HepG2 (cell line): Measurements from ENCODE around the gene TMEM185B. TPM values are rescaled to one million over a fixed set of nuclear protein-coding genes. Genes with fewer than 3 reads are reported as not detected.

Source experiments
- EED ChIP-seq: sonication (generic); formaldehyde crosslinking; IDR thresholded peaks from 2 replicates; pipeline ENCODE4 v1.5.0; 2020; ENCODE audit warnings: mild to moderate bottlenecking, missing genetic modification reagents
- KDM2A ChIP-seq: sonication (generic); formaldehyde crosslinking; IDR thresholded peaks from 2 replicates; pipeline ENCODE4 v1.4.0; 2020; ENCODE audit warnings: low read depth, missing genetic modification reagents, borderline replicate concordance
- MEIS2 ChIP-seq: sonication (generic); formaldehyde crosslinking; IDR thresholded peaks from 2 replicates; pipeline ENCODE4 v1.9.0; 2021; ENCODE audit warnings: mild to moderate bottlenecking, missing genetic modification reagents
- NFE2 ChIP-seq: sonication (generic); formaldehyde crosslinking; IDR thresholded peaks from 2 replicates; pipeline ENCODE4 v1.4.0; 2020; ENCODE audit warnings: missing genetic modification reagents
- RARA ChIP-seq: IDR thresholded peaks from 2 replicates; pipeline ENCODE4 v1.6.1; 2016; ENCODE audit warnings: missing genetic modification reagents, missing compliant biosample characterization
- ZFP36 ChIP-seq: fragments of 150-350 bp; IDR thresholded peaks from 2 replicates; pipeline ENCODE4 v1.6.1; 2018; ENCODE audit warnings: borderline replicate concordance, low read length, low read depth; ENCODE audit not compliant: partially characterized antibody
- ZNF207 ChIP-seq: fragments of 450-650 bp; IDR thresholded peaks from 2 replicates; pipeline ENCODE4 v1.6.1; 2016; ENCODE audit warnings: antibody characterized with exemption, borderline replicate concordance
- ZNF232 ChIP-seq: sonication (generic); formaldehyde crosslinking; IDR thresholded peaks from 2 replicates; pipeline ENCODE4 v1.4.0; 2020; ENCODE audit warnings: missing genetic modification reagents, borderline replicate concordance
- ZNF317 ChIP-seq: sonication (generic); formaldehyde crosslinking; IDR thresholded peaks from 2 replicates; pipeline ENCODE4 v1.5.0; 2020; ENCODE audit warnings: mild to moderate bottlenecking, missing genetic modification reagents
- ZNF331 ChIP-seq: sonication (generic); formaldehyde crosslinking; IDR thresholded peaks from 2 replicates; pipeline ENCODE4 v1.4.0; 2020; ENCODE audit warnings: missing genetic modification reagents
- polyA plus RNA-seq, 8 experiments: library from polyadenylated mRNA; depleted of rRNA in 3 of 8; stranded (reverse) in 7 of 8; unstranded in 1 of 8; fragments of >200 nt; fragmentation: Illumina TruSeq in 4 of 8; extraction: Trizol in 4 of 8; gene quantifications; 2 replicates each; pipeline versions ENCODE4 v1.2.1 to v1.2.3, GENCODE V29; 2011 to 2016; ENCODE audit warnings: low read depth in 4 of 8, missing spikeins in 1 of 8, mixed read lengths in 1 of 8; ENCODE audit not compliant: insufficient read depth in 1 of 8
- total RNA-seq, 5 experiments: library from RNA; depleted of rRNA; stranded (reverse); fragments of >200 nt; fragmentation: Illumina TruSeq; extraction: Trizol; gene quantifications; 2 replicates each; pipeline ENCODE4 v1.2.3, GENCODE V29; 2016; ENCODE audit warnings: low read depth in 1 of 5
- TF ChIP-seq, protein P1 (sequence below): sonication (generic); formaldehyde crosslinking; IDR thresholded peaks from 2 replicates; pipeline ENCODE4 v1.4.0; 2020; ENCODE audit warnings: missing genetic modification reagents
- TF ChIP-seq, protein P2 (sequence below): sonication (generic); formaldehyde crosslinking; IDR thresholded peaks from 2 replicates; pipeline ENCODE4 v1.5.0; 2020; ENCODE audit warnings: mild to moderate bottlenecking, missing genetic modification reagents
- TF ChIP-seq, protein P3 (sequence below): sonication (generic); formaldehyde crosslinking; IDR thresholded peaks from 2 replicates; pipeline ENCODE4 v1.4.0; 2020; ENCODE audit warnings: mild to moderate bottlenecking, missing genetic modification reagents
- TF ChIP-seq, protein P4 (sequence below): sonication (generic); formaldehyde crosslinking; IDR thresholded peaks from 2 replicates; pipeline ENCODE4 v1.8.0; 2022; ENCODE audit warnings: mild to moderate bottlenecking, missing genetic modification reagents, moderate library complexity
- TF ChIP-seq, protein P5 (sequence below): sonication (generic); formaldehyde crosslinking; IDR thresholded peaks from 2 replicates; pipeline ENCODE4 v1.5.0; 2020; ENCODE audit warnings: mild to moderate bottlenecking, missing genetic modification reagents
- TF ChIP-seq, protein P6 (sequence below): sonication (generic); formaldehyde crosslinking; IDR thresholded peaks from 2 replicates; pipeline ENCODE4 v1.8.0; 2022; ENCODE audit warnings: mild to moderate bottlenecking, missing genetic modification reagents; ENCODE audit not compliant: insufficient replicate concordance

Gene TMEM185B
- total and polyA plus RNA-seq, 2 of the 13 experiments (the other 11 are each of a cell fraction or from before 2014, with no cell fraction given), result 5.6 to 7.0 TPM

DNA sequence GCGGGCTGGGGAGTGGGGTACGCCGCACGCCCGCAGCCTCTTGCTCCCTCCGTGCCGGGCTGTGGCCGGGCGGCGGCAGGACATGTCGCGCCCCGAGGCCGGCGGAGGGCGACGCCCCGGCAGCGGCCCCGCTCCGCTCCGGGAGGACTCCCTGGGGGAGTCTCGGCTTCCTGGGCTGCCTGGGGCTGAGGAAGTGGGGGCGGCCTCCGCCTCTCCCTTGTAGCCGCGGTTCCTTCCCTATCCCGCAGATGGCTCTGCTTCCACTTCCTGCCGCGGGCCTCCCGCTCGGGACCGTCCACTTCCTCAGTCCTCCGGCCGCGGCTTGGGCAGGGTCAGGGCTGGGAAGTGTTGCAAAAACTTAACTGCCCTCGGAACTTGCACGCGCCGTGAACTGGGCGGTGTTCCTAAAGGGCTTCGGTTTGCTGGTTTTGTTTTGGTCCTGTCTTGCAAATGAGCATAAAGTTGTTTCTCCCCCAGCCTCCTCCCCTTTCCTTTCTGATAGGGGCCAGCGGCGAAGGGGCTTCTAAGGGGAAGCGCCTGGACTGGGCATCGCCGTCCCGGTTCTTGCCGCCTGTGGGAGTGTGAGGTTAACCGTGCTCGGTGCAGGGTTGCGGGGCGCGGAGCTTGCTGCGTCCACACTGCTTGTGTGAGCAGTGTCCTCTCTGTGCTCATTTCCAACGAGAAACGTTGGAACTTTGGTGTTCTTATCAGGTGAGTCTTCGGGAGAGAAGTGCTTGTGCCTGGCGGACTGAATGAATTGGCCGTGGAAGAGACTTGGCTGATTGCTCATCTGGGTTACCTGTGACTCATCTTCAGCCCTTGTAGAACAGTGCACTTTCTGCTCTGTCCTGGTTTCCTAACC is 30.1 kb upstream of the TMEM185B start (continued):
- TF ChIP-seq, protein P1, sequence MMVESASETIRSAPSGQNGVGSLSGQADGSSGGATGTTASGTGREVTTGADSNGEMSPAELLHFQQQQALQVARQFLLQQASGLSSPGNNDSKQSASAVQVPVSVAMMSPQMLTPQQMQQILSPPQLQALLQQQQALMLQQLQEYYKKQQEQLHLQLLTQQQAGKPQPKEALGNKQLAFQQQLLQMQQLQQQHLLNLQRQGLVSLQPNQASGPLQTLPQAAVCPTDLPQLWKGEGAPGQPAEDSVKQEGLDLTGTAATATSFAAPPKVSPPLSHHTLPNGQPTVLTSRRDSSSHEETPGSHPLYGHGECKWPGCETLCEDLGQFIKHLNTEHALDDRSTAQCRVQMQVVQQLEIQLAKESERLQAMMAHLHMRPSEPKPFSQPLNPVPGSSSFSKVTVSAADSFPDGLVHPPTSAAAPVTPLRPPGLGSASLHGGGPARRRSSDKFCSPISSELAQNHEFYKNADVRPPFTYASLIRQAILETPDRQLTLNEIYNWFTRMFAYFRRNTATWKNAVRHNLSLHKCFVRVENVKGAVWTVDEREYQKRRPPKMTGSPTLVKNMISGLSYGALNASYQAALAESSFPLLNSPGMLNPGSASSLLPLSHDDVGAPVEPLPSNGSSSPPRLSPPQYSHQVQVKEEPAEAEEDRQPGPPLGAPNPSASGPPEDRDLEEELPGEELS (CRISPR knock-in tag), result no peak; the same call in 1 of the 2 replicates
- TF ChIP-seq KDM2A (CRISPR knock-in tag), result peak; percentile 74
- TF ChIP-seq, protein P2, sequence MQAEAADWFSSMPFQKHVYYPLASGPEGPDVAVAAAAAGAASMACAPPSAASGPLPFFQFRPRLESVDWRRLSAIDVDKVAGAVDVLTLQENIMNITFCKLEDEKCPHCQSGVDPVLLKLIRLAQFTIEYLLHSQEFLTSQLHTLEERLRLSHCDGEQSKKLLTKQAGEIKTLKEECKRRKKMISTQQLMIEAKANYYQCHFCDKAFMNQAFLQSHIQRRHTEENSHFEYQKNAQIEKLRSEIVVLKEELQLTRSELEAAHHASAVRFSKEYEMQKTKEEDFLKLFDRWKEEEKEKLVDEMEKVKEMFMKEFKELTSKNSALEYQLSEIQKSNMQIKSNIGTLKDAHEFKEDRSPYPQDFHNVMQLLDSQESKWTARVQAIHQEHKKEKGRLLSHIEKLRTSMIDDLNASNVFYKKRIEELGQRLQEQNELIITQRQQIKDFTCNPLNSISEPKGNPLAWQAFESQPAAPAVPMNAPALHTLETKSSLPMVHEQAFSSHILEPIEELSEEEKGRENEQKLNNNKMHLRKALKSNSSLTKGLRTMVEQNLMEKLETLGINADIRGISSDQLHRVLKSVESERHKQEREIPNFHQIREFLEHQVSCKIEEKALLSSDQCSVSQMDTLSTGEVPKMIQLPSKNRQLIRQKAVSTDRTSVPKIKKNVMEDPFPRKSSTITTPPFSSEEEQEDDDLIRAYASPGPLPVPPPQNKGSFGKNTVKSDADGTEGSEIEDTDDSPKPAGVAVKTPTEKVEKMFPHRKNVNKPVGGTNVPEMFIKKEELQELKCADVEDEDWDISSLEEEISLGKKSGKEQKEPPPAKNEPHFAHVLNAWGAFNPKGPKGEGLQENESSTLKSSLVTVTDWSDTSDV (CRISPR knock-in tag), result peak; percentile 76; the same call in 1 of the 2 replicates
- no peak; the same call in 1 of the 2 replicates for TF ChIP-seq MEIS2 (CRISPR knock-in tag)
- TF ChIP-seq, protein P3, sequence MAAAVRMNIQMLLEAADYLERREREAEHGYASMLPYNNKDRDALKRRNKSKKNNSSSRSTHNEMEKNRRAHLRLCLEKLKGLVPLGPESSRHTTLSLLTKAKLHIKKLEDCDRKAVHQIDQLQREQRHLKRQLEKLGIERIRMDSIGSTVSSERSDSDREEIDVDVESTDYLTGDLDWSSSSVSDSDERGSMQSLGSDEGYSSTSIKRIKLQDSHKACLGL, result peak; percentile 52; the same call in 1 of the 2 replicates
- TF ChIP-seq, protein P4, sequence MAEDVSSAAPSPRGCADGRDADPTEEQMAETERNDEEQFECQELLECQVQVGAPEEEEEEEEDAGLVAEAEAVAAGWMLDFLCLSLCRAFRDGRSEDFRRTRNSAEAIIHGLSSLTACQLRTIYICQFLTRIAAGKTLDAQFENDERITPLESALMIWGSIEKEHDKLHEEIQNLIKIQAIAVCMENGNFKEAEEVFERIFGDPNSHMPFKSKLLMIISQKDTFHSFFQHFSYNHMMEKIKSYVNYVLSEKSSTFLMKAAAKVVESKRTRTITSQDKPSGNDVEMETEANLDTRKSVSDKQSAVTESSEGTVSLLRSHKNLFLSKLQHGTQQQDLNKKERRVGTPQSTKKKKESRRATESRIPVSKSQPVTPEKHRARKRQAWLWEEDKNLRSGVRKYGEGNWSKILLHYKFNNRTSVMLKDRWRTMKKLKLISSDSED (CRISPR knock-in tag), result no peak
- peak; percentile 70; the same call in 1 of the 2 replicates for TF ChIP-seq ZNF232 (CRISPR knock-in tag)
- TF ChIP-seq RARA (CRISPR knock-in tag), result peak; percentile 8; the same call in 1 of the 2 replicates
- TF ChIP-seq, protein P5, sequence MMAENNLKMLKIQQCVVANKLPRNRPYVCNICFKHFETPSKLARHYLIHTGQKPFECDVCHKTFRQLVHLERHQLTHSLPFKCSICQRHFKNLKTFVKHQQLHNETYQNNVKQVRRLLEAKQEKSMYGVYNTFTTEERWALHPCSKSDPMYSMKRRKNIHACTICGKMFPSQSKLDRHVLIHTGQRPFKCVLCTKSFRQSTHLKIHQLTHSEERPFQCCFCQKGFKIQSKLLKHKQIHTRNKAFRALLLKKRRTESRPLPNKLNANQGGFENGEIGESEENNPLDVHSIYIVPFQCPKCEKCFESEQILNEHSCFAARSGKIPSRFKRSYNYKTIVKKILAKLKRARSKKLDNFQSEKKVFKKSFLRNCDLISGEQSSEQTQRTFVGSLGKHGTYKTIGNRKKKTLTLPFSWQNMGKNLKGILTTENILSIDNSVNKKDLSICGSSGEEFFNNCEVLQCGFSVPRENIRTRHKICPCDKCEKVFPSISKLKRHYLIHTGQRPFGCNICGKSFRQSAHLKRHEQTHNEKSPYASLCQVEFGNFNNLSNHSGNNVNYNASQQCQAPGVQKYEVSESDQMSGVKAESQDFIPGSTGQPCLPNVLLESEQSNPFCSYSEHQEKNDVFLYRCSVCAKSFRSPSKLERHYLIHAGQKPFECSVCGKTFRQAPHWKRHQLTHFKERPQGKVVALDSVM (CRISPR knock-in tag), result peak; percentile 77
- peak; percentile 82 for TF ChIP-seq ZNF317
- TF ChIP-seq EED (CRISPR knock-in tag), result no peak
- TF ChIP-seq NFE2 (CRISPR knock-in tag), result no peak
- TF ChIP-seq, protein P6, sequence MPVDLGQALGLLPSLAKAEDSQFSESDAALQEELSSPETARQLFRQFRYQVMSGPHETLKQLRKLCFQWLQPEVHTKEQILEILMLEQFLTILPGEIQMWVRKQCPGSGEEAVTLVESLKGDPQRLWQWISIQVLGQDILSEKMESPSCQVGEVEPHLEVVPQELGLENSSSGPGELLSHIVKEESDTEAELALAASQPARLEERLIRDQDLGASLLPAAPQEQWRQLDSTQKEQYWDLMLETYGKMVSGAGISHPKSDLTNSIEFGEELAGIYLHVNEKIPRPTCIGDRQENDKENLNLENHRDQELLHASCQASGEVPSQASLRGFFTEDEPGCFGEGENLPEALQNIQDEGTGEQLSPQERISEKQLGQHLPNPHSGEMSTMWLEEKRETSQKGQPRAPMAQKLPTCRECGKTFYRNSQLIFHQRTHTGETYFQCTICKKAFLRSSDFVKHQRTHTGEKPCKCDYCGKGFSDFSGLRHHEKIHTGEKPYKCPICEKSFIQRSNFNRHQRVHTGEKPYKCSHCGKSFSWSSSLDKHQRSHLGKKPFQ (CRISPR knock-in tag), result peak; percentile 59
- TF ChIP-seq ZFP36, result no peak
- TF ChIP-seq ZNF331 (CRISPR knock-in tag), result peak; percentile 23; the same call in 1 of the 2 replicates
- TF ChIP-seq ZNF207, result no peak
